Cerebellar cortex (tissue), 1 donor: ENCODE data around the gene TMUB1.

ENCODE experiments used
- DNase-seq: peaks from one replicate; pipeline ENCODE4 v3.0.0-alpha.2; 2015; ENCODE audit warnings: low spot score

Gene TMUB1

GRCh38 chr7:151068069-151068773 is 15.1 kb downstream of the TMUB1 start:
- DNase-seq, result no peak

DNA sequence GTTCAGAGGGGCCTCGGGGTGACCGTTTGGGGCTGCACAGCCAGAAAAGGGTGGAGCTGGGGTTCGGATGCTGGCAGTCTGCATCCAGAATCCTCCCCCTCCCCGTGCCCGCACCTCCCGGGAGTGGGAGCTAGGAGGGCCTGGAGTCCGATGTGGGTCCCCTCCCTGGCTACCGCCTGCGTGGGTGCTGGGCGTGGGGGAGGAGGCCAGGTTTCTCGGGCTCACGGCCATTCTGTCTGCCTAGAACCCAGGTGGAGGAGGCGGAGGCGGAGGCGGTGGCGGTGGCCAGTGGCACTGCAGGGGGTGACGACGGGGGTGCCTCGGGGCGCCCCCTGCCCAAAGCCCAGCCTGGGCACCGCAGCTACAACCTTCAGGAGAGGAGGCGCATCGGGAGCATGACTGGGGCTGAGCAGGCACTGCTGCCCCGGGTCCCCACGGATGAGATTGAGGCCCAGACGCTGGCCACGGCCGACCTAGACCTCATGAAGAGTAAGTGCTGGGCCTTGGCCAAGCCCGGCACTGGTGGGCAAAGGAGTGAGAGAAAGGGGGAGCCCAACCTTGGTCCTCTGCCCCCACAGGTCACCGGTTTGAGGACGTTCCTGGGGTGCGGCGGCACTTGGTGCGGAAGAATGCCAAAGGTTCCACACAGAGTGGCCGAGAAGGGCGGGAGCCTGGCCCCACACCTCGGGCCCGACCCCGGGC is 16.9 kb downstream of the TMUB1 start:
- no peak for DNase-seq

DNA sequence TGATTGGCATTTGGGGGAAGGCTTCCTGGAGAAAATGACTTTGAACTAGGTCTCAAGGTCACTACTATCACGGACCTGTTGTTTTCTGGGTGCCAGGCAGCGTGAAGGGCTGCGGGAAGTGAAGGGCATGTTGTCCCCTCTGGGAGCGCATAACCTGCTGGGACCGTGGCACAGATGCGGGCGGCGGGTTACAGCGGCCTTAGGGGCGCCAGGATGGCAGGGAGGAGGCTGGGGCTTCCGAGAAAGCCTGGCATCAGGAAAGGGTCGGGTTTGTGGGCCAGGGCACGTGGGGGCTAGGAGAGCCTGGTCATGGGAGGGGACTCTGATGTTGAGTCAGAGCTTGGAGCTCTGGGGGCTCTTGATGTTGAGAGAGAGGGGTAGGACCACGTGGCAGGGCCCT is 17.8 kb downstream of the TMUB1 start:
- no peak for DNase-seq

DNA sequence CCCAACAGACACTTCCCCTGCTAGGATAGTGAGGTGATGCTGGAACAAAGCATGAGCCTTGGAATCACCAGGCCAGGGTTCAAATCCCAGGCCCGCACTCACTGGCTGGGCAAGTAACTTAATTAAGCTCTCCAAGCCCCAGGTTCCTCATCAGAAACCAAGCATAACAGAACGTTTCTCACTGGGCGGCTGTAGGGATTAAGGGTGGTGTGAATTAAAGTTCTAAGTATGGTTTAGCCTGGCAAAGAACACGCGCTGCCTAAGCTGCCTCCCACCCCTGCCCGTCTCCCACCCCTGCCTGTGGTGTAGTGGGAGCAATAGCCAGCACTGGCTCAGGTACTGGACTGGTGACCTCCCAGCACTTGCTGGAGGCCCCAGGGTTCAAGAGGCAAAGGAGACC is 18.3 kb downstream of the TMUB1 start:
- no peak for DNase-seq

DNA sequence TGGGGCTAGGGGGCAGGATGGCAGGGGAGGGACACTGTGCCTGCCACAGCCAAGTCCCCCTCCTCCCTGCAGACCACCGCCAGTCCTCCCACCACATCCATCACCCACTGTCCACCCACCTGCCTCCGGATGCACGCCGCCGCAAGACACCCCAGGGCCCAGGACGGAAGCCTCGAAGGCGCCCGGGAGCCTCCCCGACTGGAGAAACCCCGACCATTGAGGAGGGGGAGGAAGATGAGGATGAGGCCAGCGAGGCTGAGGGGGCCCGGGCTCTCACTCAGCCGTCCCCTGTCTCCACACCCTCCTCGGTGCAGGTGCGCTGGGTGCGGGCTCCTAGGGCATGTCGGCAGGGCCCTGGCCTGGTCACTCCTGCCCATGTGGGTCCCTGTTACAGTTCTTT is 18.8 kb downstream of the TMUB1 start:
- DNase-seq, result no peak

- DNase-seq, result no peak
Measured at GRCh38 chr7:151063212-151063561, 20.1 kb downstream of the TMUB1 start.

GRCh38 chr7:151062399-151063211 is 20.7 kb downstream of the TMUB1 start:
- DNase-seq, result peak; percentile 72

- DNase-seq, result no peak
Measured at GRCh38 chr7:151062111-151062398, 21.2 kb downstream of the TMUB1 start.

- DNase-seq, result peak; percentile 34
Measured at GRCh38 chr7:151061213-151062110, 21.8 kb downstream of the TMUB1 start.

- DNase-seq, result peak; percentile 38
Measured at GRCh38 chr7:151060416-151061212, 22.7 kb downstream of the TMUB1 start.

GRCh38 chr7:151060113-151060415 is 23.2 kb downstream of the TMUB1 start:
- peak; percentile 37 for DNase-seq

GRCh38 chr7:151059367-151060112 is 23.8 kb downstream of the TMUB1 start, which contains the start of gene SLC4A2:
SLC4A2 (plus strand) TSS chr7:151059589; CDS start chr7:151061988, 2,399 bp downstream.
- DNase-seq, result peak; percentile 53

DNA sequence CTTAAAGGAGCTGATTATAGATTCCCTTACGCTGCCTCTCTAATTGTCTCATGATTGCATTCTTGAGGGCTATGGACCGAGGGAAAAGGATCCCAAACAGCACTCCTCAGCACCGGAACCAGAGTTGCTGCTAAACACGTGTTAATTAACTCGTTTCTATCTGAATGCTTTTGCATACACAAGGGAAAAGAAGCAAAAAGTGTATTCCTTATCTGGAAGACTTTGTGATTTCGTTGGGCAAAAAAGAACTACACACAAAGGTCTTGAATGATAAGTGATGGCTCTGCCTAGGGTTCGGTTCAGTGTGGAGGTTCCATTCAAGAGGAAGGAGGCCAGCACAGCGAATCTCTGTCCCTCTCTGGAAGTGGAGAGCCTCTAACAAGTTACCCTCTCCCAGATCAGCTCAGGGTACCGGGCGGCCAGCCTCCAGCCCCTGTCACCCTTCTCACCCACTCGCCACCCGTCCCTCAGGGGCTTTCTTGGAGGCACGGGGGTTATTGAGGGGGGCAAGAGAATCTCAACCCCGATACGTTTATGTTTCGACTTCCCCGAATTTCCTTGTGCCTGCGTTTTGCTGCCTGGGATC is 24.4 kb downstream of the TMUB1 start:
- DNase-seq, result peak; percentile 47

GRCh38 chr7:151057989-151058780 is 25.1 kb downstream of the TMUB1 start:
- DNase-seq, result peak; percentile 100

GRCh38 chr7:151057506-151057988 is 25.7 kb downstream of the TMUB1 start, which contains the start of gene CDK5:
CDK5 (minus strand) TSS chr7:151057897; CDS start chr7:151057848, 49 bp downstream.
- DNase-seq, result no peak

- peak; percentile 24 for DNase-seq
Measured at GRCh38 chr7:151056666-151057505, 26.4 kb downstream of the TMUB1 start.

DNA sequence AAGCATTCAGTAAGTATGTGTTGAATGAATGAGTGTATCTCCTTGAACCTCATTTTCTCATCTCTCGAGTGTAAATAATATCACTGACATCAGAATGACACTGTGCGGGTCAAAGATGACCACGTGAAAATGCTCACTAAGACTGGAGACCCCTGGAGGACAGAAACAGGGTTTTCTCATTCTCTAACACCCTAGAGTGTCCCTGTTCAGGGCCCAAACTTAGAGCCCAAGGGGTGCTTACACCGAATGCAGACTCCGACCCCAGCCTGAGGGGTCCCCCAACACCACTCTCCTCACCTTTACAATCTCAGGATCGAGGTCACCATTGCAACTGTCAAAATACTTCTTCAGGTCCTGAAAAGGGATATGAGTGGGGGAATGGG is 27.0 kb downstream of the TMUB1 start:
- DNase-seq, result no peak

DNA sequence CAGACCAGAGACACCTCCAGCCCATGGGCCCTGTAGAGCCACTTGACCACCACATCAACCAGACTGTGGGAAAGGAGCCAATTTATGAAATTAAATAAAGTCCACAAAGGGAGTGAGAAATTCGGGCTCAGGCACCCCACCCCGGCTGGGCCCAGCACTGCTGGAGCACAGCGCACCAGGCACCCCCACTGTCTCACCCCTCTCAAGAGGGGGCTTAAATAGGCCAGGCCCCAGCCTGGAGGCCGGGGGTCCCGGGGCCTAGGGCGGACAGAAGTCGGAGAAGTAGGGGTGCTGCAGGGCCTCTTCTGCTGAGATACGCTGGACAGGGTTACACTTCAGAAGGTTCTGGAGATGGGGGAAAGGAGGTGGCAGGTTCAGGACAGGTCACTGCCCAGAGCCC is 29.5 kb downstream of the TMUB1 start:
- no peak for DNase-seq
